ENCODE results near the gene GABRB3.

GABRB3 gene

DNA sequence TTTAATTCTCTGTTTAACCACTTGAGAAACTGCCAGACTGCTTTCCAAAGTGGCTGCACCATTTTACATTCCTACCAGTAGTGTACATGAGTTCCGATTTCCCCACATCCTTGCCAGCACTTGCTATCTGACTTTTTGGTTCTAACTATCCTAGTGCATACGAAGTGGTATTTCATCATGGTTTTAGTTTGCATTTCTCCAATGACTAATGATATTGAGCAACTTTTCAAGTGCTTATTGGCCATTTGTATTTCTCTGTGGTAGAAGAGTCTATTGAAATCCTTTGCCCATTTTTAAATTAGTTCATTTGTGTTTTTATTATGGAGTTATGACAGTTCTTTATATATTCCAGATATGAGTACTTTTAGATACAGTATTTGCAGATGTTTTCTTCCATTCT, 247.8 kb downstream of the GABRB3 start:
- TF ChIP-seq CTCF (IDR thresholded peaks at IDR 0.05), result no peak

GRCh38 chr15:26521691-26522198, 251.1 kb downstream of the GABRB3 start:
- no peak for TF ChIP-seq CTCF (IDR thresholded peaks at IDR 0.05)

DNA sequence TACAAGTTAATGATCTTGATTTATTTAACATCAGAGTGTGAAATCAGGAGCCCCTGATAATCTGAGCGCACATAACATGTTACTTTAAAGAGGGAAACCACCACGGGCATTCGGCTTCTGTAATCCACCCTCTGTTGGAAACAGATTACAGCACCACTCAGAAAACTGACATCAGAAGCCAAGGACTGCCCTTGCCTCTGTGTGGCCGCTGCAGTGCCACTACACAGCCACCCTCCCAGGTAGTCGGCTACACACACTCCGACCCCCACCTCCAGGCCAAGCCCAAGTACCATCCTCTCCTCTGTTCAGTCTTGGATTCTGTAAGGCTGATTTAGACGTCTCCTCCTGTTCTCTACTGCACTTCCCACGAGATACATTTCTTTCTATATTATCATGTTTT, 251.7 kb downstream of the GABRB3 start:
- no peak for TF ChIP-seq CTCF (IDR thresholded peaks at IDR 0.05)

GRCh38 chr15:26518885-26519284, 254.0 kb downstream of the GABRB3 start:
- TF ChIP-seq CTCF (IDR thresholded peaks at IDR 0.05), result no peak

GRCh38 chr15:26516102-26516980, 256.5 kb downstream of the GABRB3 start:
- TF ChIP-seq CTCF (IDR thresholded peaks at IDR 0.05), result no peak

DNA sequence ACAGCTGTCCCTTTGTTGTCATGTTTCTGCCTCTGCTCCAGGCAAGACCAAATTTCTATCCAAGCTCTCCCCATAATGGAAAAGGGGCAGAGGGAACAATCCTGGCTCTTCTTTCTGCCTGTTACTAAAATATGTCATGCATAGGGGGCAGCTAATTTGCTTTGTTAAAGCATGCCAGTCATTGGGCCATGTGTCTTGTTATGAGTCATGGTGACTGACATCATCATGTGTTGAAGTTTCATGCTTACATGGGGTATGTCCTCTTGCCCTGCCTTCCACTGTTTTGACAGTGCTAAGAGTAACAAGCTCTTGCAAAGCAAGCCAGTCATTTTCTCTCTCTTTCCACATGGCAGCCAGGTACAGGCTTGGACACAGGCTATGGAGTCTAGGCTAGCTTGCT, 268.9 kb downstream of the GABRB3 start:
- no peak for TF ChIP-seq CTCF (IDR thresholded peaks at IDR 0.05)

Data from LNCAP (cell line).